Gastroesophageal sphincter (tissue), 4 donors: ENCODE measurements around the gene LSAMP. TPM values are rescaled to one million over a fixed set of nuclear protein-coding genes. Genes with fewer than 3 reads are reported as not detected.

Source experiments
- ATAC-seq: fragments of 150-250 bp; one replicate; pipeline ENCODE4 v1.9.1; 2016; ENCODE audit warnings: mild to moderate bottlenecking, moderate library complexity
- H3K27ac ChIP-seq, 4 donors: fragments of 200-600 bp; sonication (generic) in 3 of 4; 1 replicate in 3 of 4; 2 replicates in 1 of 4; pipeline ENCODE4 v1.5.1; 2016 to 2019
- H3K27me3 ChIP-seq: fragments of 200-600 bp; sonication (generic); one replicate; pipeline ENCODE4 v1.5.1; 2019
- H3K36me3 ChIP-seq, 2 donors: fragments of 200-600 bp; sonication (generic); one replicate each; pipeline ENCODE4 v1.5.1; 2019; ENCODE audit warnings: control low read depth in 1 of 2
- H3K4me1 ChIP-seq, 3 donors: fragments of 200-600 bp; sonication (generic); 1 replicate in 2 of 3; 2 replicates in 1 of 3; pipeline ENCODE4 v1.5.1; 2016 to 2019; ENCODE audit warnings: control low read depth in 2 of 3
- H3K4me3 ChIP-seq, 2 donors: fragments of 200-600 bp; sonication (generic); one replicate each; pipeline ENCODE4 v1.5.1; 2019; ENCODE audit warnings: mild to moderate bottlenecking in 1 of 2, moderate library complexity in 1 of 2
- H3K9me3 ChIP-seq, 3 donors: fragments of 200-600 bp; sonication (generic); one replicate each; pipeline ENCODE4 v1.5.1; 2017 to 2019; ENCODE audit warnings: control low read depth in 2 of 3
- CTCF ChIP-seq, 4 experiments: fragments of 200-600 bp in 2 of 4; fragments of 450-650 bp in 2 of 4; sonication (generic) in 1 of 4; IDR thresholded peaks; one replicate each; pipeline ENCODE4 v1.5.1; 2017 to 2019; ENCODE audit warnings: antibody characterized with exemption in 4 of 4, mild to moderate bottlenecking in 2 of 4, moderate library complexity in 2 of 4
- EP300 ChIP-seq: sonication (generic); formaldehyde crosslinking; IDR thresholded peaks from one replicate; pipeline ENCODE4 v1.6.1; 2017; ENCODE audit warnings: antibody characterized with exemption, mild to moderate bottlenecking
- POLR2A ChIP-seq, 2 donors: fragments of 450-650 bp; IDR thresholded peaks; one replicate each; pipeline ENCODE4 v1.6.1; 2017; ENCODE audit warnings: antibody characterized with exemption in 2 of 2, mild to moderate bottlenecking in 2 of 2, moderate library complexity in 1 of 2
- POLR2AphosphoS5 ChIP-seq: sonication (generic); formaldehyde crosslinking; IDR thresholded peaks from one replicate; pipeline ENCODE4 v1.6.1; 2017; ENCODE audit warnings: antibody characterized with exemption
- WGBS, 2 donors: methylation state at CpG; one replicate each; pipeline ENCODE4 v1.1.5; 2018; ENCODE audit warnings: low coverage in 1 of 2; 5-methylcytosine and 5-hydroxymethylcytosine counted together
- total RNA-seq, 4 donors: library from RNA; depleted of rRNA; stranded (reverse); fragments of >200 nt; gene quantifications; one replicate each; pipeline ENCODE4 v1.1.0, GENCODE V29; 2016

The LSAMP gene
- total RNA-seq, 4 donors from 2014 or later = 1.5 to 9.3 (median 3.6) TPM

DNA sequence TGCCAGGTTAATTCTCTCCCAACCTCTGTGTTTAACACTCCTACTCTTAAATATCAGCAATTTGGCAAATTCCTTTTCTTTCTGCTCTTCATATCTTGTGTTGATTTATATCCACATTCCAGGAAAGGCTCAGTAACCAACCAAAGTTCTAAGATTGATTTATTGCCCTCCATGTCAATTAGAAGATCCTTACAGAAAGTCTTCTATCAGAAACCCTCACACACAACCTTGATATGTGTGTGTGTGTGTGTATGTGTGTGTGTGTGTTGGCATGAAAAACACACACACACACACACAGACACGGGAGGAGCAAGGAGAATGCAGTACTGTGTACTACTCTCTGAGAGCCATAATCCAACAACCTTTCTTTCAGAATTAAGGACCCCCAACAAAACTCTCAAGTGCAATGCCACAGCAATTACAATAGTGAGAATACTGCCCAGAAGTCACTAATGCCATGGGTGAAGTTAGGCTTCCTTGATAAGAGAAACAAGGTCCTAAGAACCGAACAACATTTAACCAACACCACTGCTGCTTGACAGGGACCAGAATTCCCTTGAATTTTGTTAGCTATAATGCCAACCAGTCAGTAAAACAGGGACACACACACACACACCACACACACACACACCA lies 1.1 kb downstream of the LSAMP start:
- no peak for ATAC-seq
- TF ChIP-seq CTCF (IDR thresholded peaks at IDR 0.05) (no peak), EP300 (no peak), POLR2A (IDR thresholded peaks at IDR 0.05) (no peak), POLR2AphosphoS5 (no peak)
- no peaks in the 10 kb centered on the region for H3K36me3 ChIP-seq
- H3K4me3 ChIP-seq = peak overlapping the region in 1 of 2 donors; percentile 42
- peaks cover 16% of the 10 kb centered on the region for H3K27me3 ChIP-seq
- H3K27ac ChIP-seq = no peak overlapping the region
- 16 to 17% methylated on average over 2 of the region's 2 CpGs for WGBS, 2 donors
- no peaks in the 10 kb centered on the region for H3K4me1 ChIP-seq
- H3K9me3 ChIP-seq = no peaks in the 10 kb centered on the region

DNA sequence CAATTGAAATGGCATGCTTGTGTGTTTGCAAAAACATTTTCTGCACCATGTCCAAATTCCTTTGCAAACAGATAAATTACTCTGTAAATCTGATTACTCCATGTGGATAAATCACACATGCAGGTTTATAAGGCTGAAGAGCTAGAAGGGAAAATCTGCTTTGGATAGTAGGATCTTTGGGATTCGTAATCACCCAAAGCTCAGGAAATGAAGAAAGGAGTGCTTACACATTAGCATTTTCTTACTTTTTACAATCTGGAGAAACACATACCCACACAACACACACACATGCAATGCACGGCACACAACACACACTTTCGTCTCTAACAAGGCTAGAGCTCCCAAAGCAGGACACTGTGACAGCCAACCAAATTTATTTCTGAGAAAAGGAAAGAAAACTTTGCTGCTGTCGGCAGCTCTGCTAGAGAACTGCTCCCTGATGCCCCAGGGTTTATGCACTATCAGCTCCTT lies 2.1 kb downstream of the LSAMP start:
- no peak for ATAC-seq
- Histone ChIP-seq H3K27ac (no peak overlapping the region), H3K4me1 (no peaks in the 10 kb centered on the region), H3K36me3 (no peaks in the 10 kb centered on the region), H3K27me3 (peaks cover 16% of the 10 kb centered on the region), H3K4me3 (peak overlapping the region in 1 of 2 donors; percentile 26), H3K9me3 (no peaks in the 10 kb centered on the region)
- TF ChIP-seq CTCF (IDR thresholded peaks at IDR 0.05) (no peak), POLR2A (IDR thresholded peaks at IDR 0.05) (no peak), POLR2AphosphoS5 (no peak), EP300 (no peak)
- WGBS, 2 donors = 12 to 34% methylated on average over 2 to 4 of the region's 4 CpGs

GRCh38 chr3:116442331-116443021 lies 2.8 kb downstream of the LSAMP start:
- no peak overlapping the region for H3K4me3 ChIP-seq
- H3K36me3 ChIP-seq = no peaks in the 10 kb centered on the region
- H3K4me1 ChIP-seq = no peaks in the 10 kb centered on the region
- 61 to 64% methylated on average over 5 of the region's 5 CpGs for WGBS, 2 donors
- no peak for ATAC-seq
- peaks cover 16% of the 10 kb centered on the region for H3K27me3 ChIP-seq
- H3K27ac ChIP-seq = no peak overlapping the region
- TF ChIP-seq POLR2AphosphoS5 (no peak), POLR2A (IDR thresholded peaks at IDR 0.05) (no peak), EP300 (no peak), CTCF (IDR thresholded peaks at IDR 0.05) (no peak)
- no peaks in the 10 kb centered on the region for H3K9me3 ChIP-seq

DNA sequence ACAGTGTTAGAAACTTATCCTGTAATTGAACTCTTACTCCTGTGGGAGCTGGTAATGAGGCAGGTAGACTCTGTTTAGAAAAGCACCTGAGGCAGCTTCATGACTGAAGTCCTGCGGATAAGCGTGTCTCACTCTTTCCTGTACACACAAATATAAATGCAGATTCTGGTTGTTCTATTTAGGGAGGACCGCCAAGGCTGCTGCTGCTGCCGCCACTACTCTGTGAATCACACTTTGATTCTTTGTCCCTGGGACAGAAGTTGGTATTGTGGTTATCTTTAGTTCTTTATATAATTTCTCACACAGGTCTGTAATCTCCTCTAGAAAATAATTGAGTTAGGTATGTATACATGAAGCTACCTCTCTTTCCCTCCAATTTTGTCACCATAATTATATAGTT lies 3.6 kb downstream of the LSAMP start:
- no peak overlapping the region for H3K27ac ChIP-seq
- peaks cover 16% of the 10 kb centered on the region for H3K27me3 ChIP-seq
- 88 to 89% methylated on average over 4 of the region's 4 CpGs for WGBS, 2 donors
- no peaks in the 10 kb centered on the region for H3K9me3 ChIP-seq
- H3K4me3 ChIP-seq = no peak overlapping the region
- H3K36me3 ChIP-seq = no peaks in the 10 kb centered on the region
- no peaks in the 10 kb centered on the region for H3K4me1 ChIP-seq
- ATAC-seq = no peak
- TF ChIP-seq POLR2AphosphoS5 = no peak
- no peak for TF ChIP-seq EP300
- TF ChIP-seq CTCF (IDR thresholded peaks at IDR 0.05) = no peak
- TF ChIP-seq POLR2A (IDR thresholded peaks at IDR 0.05) = no peak

- Histone ChIP-seq H3K27me3 (peaks cover 7% of the 10 kb centered on the region), H3K4me1 (no peaks in the 10 kb centered on the region), H3K27ac (no peak overlapping the region), H3K9me3 (no peaks in the 10 kb centered on the region), H3K36me3 (no peaks in the 10 kb centered on the region), H3K4me3 (no peak overlapping the region)
- no peak for ATAC-seq
- no peak for TF ChIP-seq EP300
- no peak for TF ChIP-seq POLR2A (IDR thresholded peaks at IDR 0.05)
- TF ChIP-seq CTCF (IDR thresholded peaks at IDR 0.05) = no peak
- no peak for TF ChIP-seq POLR2AphosphoS5
- WGBS, 2 donors = 75 to 89% methylated on average over 2 of the region's 2 CpGs
These were observed 5.1 kb downstream of the LSAMP start for GRCh38 chr3:116440196-116440595.
